Heart right ventricle (tissue), 16 donors: ENCODE data around the gene LMTK2. TPM values are rescaled to one million over a fixed set of nuclear protein-coding genes. Genes with fewer than 3 reads are reported as not detected.

Experiments used
- ATAC-seq, 8 donors: fragments of 200-7000 bp; cut with Tn5 transposase; one replicate each; pipeline ENCODE4 v1.9.1; 2020; ENCODE audit warnings: mild to moderate bottlenecking in 8 of 8, moderate library complexity in 8 of 8, moderate number of reproducible peaks in 1 of 8
- DNase-seq, 2 donors: peaks; one replicate each; pipeline ENCODE4 v3.0.0-alpha.2; 2020
- H3K27ac ChIP-seq, 10 donors: fragments of 200-600 bp; sonication (generic) in 2 of 10; one replicate each; pipeline versions ENCODE4 v1.5.0 to v1.8.0; 2020 to 2022; ENCODE audit warnings: mild to moderate bottlenecking in 3 of 10
- H3K27me3 ChIP-seq, 7 donors: fragments of 200-600 bp; one replicate each; pipeline ENCODE4 v1.8.0; 2021 to 2022; ENCODE audit warnings: mild to moderate bottlenecking in 2 of 7
- H3K36me3 ChIP-seq, 9 donors: fragments of 200-600 bp; sonication (generic) in 1 of 9; one replicate each; pipeline versions ENCODE4 v1.5.0 to v1.8.0; 2020 to 2022; ENCODE audit warnings: mild to moderate bottlenecking in 2 of 9
- H3K4me1 ChIP-seq, 9 donors: fragments of 200-600 bp; sonication (generic) in 1 of 9; one replicate each; pipeline versions ENCODE4 v1.5.0 to v1.8.0; 2020 to 2022; ENCODE audit warnings: mild to moderate bottlenecking in 4 of 9
- H3K4me3 ChIP-seq, 10 donors: fragments of 200-600 bp; sonication (generic) in 2 of 10; one replicate each; pipeline versions ENCODE4 v1.5.0 to v1.8.0; 2020 to 2022; ENCODE audit warnings: mild to moderate bottlenecking in 7 of 10, moderate library complexity in 2 of 10
- H3K9me3 ChIP-seq, 11 donors: fragments of 200-600 bp in 10 of 11; sonication (generic) in 2 of 11; one replicate each; pipeline versions ENCODE4 v1.5.0 to v1.8.0; 2013 to 2022; ENCODE audit warnings: mild to moderate bottlenecking in 2 of 11, control low read depth in 1 of 11, moderate library complexity in 1 of 11
- WGBS, 2 donors: extraction: QIAGEN DNeasy Blood & Tissue Kit; methylation state at CpG; one replicate each; pipeline ENCODE4 v1.1.7; 2013; ENCODE audit warnings: inconsistent platforms in 1 of 2; 5-methylcytosine and 5-hydroxymethylcytosine counted together
- intact Hi-C, 10 donors: fragments of 100-400 bp; cut with DNase I; formaldehyde crosslinking; loops; one replicate each; pipeline versions ENCODE4 v1.11.1 to v1.14.2; 2022
- polyA plus RNA-seq, 2 donors: library from polyadenylated mRNA; stranded (reverse); fragments of 200-250 nt; gene quantifications; one replicate each; pipeline ENCODE4 v1.2.3, GENCODE V29; 2013
- total RNA-seq, 10 donors: library from RNA; stranded (reverse); fragmentation: NEBNext Ultra II Directional in 3 of 10; extraction: Animal tissue kit (Norgen Biotek cat#: 25700) in 3 of 10; gene quantifications; one replicate each; pipeline versions ENCODE4 v1.2.1 to v1.2.4, GENCODE V29; 2021 to 2023
- TF ChIP-seq, protein P1 (sequence below), 9 donors: fragments of 200-600 bp; sonication (generic) in 2 of 9; IDR thresholded peaks; one replicate each; pipeline versions ENCODE4 v1.5.0 to v1.8.0; 2021 to 2022; ENCODE audit warnings: antibody characterized with exemption in 9 of 9, mild to moderate bottlenecking in 5 of 9, moderate library complexity in 1 of 9
- donor health status: Arrhythmogenic right ventricular cardiomyopathy.
- donor health status: ischemic (EF 13 %, LVEDD 7.1; RV severe dilation, severe dysfunction).
- donor health status: healthy with polysubstance abuse.
- donor health status: DM: no; HTN: yes; CAD: no.
- donor health status: DM: no; HTN: no; CAD: no.
- donor health status: ischemic (EF 25% LVEDD 6.9; RV normal size, moderate dysfunction).
- donor health status: ischemic (EF 25% LVEDD 5.7; RV mildly dilated, moderate dysfunction).
- donor health status: healthy.
- donor health status: DM: yes; HTN: yes; CAD: no.
- donor health status: Ischemic cardiomyopathy.
- donor health status: ischemic (EF 35%, LVEDD 5.7; RV mildly dilated, moderate dysfunction).
- donor health status: nonischemic (EF 11% LVEDD 7.7; RV severe dilation, severe dysfunction).
- donor health status: DM: yes; HTN: yes; CAD: no.
- donor health status: PGD.
- donor health status: ischemic (EF 29% LVEDD 5.4; RV normal size, mild dysfunction).
- donor health status: nonischemic (EF 23%, LVEDD 6.1; RV moderate dilation, normal function).

Gene LMTK2
- total and polyA plus RNA-seq, 12 donors: 2.9 to 50.2 (median 27.0) TPM

- Histone ChIP-seq H3K4me1 (peaks cover 0 to 78% (median 35%) of the 10 kb centered on the region in 9 donors), H3K36me3 (no peaks in the 10 kb centered on the region), H3K27ac (no peak overlapping the region), H3K27me3 (peaks cover 0 to 25% (median 0%) of the 10 kb centered on the region in 7 donors), H3K4me3 (no peak overlapping the region), H3K9me3 (no peaks in the 10 kb centered on the region)
- DNase-seq: no peak
- 80 to 83% methylated on average over 4 of the region's 4 CpGs for WGBS, 2 donors
- TF ChIP-seq, protein P1, sequence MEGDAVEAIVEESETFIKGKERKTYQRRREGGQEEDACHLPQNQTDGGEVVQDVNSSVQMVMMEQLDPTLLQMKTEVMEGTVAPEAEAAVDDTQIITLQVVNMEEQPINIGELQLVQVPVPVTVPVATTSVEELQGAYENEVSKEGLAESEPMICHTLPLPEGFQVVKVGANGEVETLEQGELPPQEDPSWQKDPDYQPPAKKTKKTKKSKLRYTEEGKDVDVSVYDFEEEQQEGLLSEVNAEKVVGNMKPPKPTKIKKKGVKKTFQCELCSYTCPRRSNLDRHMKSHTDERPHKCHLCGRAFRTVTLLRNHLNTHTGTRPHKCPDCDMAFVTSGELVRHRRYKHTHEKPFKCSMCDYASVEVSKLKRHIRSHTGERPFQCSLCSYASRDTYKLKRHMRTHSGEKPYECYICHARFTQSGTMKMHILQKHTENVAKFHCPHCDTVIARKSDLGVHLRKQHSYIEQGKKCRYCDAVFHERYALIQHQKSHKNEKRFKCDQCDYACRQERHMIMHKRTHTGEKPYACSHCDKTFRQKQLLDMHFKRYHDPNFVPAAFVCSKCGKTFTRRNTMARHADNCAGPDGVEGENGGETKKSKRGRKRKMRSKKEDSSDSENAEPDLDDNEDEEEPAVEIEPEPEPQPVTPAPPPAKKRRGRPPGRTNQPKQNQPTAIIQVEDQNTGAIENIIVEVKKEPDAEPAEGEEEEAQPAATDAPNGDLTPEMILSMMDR (IDR thresholded peaks at IDR 0.05): no peak
- ATAC-seq: no peak
- intact Hi-C loops: loop anchor here in 1 of 10 donors (1.0 kb wide), 1 partner anchor 42 kb away; no protein-coding TSS in a partner anchor
Observed at GRCh38 chr7:98123365-98123696, 16.7 kb downstream of the LMTK2 start.

- peak overlapping the region in 4 of 10 donors; percentile 0 to 58 (median 29) for H3K27ac ChIP-seq
Observed at GRCh38 chr7:98125759-98126158, 19.1 kb downstream of the LMTK2 start.

DNA sequence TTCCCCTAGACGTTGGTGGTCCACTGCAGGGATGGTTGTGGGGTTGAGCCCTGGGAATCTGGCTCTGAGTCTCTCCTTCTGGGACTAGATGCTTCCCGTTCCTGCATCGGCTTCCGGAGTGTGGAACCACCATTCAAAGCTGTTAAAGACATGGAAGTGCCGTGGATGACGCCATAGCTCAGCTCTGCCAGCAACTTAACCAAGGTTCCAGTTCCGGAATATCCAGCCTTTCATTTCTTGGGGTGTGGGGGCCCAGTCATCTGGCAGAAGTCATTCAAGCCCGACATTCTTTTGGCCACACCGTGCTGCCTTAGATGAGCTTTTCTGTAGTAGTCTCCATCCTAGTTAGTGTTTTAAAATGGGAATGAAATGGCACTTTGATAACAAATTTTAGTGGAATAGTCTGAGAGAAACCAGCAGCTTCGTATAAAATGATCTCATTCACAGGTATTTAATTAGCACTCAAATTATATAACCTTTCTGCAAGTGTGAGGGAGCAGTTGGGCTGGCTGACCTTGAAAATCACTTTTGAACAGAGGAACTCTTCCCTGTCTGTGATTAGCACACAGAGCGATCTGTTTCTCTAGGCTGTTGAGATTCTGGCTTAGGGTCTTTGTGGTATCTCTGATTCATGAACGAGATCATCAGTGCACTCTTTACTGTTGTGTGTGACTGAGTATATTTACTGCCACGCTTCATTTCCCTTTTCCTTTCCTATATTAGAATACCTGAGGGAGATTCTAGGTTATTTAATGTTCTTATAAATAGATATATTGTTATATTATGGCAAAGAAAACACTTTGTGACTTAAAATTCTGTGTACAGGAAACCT is 19.9 kb downstream of the LMTK2 start:
- no peak for DNase-seq

More at GRCh38 chr7:98125759-98126158, 19.1 kb downstream of the LMTK2 start:
- DNase-seq (no peak), ATAC-seq (no peak)
- peaks cover 0 to 43% (median 0%) of the 10 kb centered on the region in 7 donors for H3K27me3 ChIP-seq
- no peaks in the 10 kb centered on the region for H3K36me3 ChIP-seq
- WGBS, 2 donors: 84 to 89% methylated on average over 6 of the region's 6 CpGs
- intact Hi-C loops: no loop called here
- H3K4me1 ChIP-seq: peaks cover 0 to 61% (median 27%) of the 10 kb centered on the region in 9 donors
- no peak overlapping the region for H3K4me3 ChIP-seq
- TF ChIP-seq, protein P1 (IDR thresholded peaks at IDR 0.05): no peak
- H3K9me3 ChIP-seq: no peaks in the 10 kb centered on the region

DNA sequence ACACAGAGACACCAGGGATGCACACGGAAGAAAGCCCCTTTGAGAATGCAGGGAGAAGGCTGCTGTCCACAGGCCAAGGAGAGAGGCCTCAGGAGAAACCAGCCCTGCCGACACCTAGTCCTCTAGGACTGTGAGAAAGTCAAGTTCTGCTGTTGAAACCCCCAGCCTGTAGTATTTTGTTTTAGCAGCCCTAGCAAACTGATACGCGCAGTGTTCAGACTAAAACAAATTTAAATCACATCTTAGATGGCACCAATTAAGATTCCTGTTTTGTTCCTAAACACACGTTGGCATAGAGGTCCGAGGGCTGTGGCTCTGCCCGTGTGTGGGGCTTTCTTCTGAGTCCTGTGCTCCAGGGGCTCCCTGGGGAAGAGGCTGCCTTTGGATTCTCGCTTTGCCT is 21.7 kb downstream of the LMTK2 start:
- H3K4me3 ChIP-seq: no peak overlapping the region
- H3K27me3 ChIP-seq: peaks cover 0 to 43% (median 0%) of the 10 kb centered on the region in 7 donors
- peaks cover 4 to 62% (median 40%) of the 10 kb centered on the region in 9 donors for H3K4me1 ChIP-seq
- H3K27ac ChIP-seq: no peak overlapping the region
- DNase-seq (no peak), ATAC-seq (no peak)
- TF ChIP-seq, protein P1 (IDR thresholded peaks at IDR 0.05): no peak
- intact Hi-C loops: no loop called here
- no peaks in the 10 kb centered on the region for H3K36me3 ChIP-seq
- 96 to 97% methylated on average over 8 of the region's 8 CpGs for whole genome bisulfite sequencing, 2 donors
- no peaks in the 10 kb centered on the region for H3K9me3 ChIP-seq

More for the DNA sequence above, 19.9 kb downstream of the LMTK2 start:
- H3K9me3 ChIP-seq: no peaks in the 10 kb centered on the region
- TF ChIP-seq, protein P1 (IDR thresholded peaks at IDR 0.05): no peak
- no peaks in the 10 kb centered on the region for H3K36me3 ChIP-seq
- H3K4me1 ChIP-seq: peaks cover 1 to 61% (median 35%) of the 10 kb centered on the region in 9 donors
- ATAC-seq: peak in 2 of 8 donors; percentile 46 to 52
- H3K27ac ChIP-seq: peak overlapping the region in 8 of 10 donors; percentile 16 to 58 (median 34)
- H3K27me3 ChIP-seq: peaks cover 0 to 43% (median 0%) of the 10 kb centered on the region in 7 donors
- 74 to 79% methylated on average over 13 of the region's 13 CpGs for WGBS, 2 donors
- intact Hi-C loops: no loop called here
- H3K4me3 ChIP-seq: no peak overlapping the region
